Activated naive CD4-positive, alpha-beta T cell treated with anti-CD3 and anti-CD28 coated beads, Interleukin-2, amount 10 ng/mL, durations not matched to agents 5 hours and 36 hours (primary cell): ENCODE measurements around the gene CSF2. TPM values are rescaled to one million over a fixed set of nuclear protein-coding genes. Genes with fewer than 3 reads are reported as not detected.

ENCODE experiments used
- total RNA-seq, 2 experiments: library from RNA; stranded (reverse); gene quantifications; one replicate each; pipeline ENCODE4 v1.2.3, GENCODE V29; 2021

CSF2 gene
- 1 to 10 TPM; 2.9 to 4.3 TPM for total RNA-seq

GRCh38 chr5:132073231-132074013 lies at the start of gene CSF2:
TSS of gene CSF2 (plus strand) at chr5:132073789. CDS start at chr5:132073824, 35 bp downstream.

GRCh38 chr5:132060501-132061161 lies 13.0 kb upstream of the CSF2 start, which contains the start of gene IL3:
TSS of gene IL3 (plus strand) at chr5:132060655. CDS start at chr5:132060707, 52 bp downstream.

Other genes with a start within 250 kb of the CSF2 start
- gene MEIKIN, start 128.1 kb upstream of the CSF2 start, total RNA-seq: 1 to 10 TPM; 1.2 to 1.5 TPM
- 10 to 100 TPM; 30.8 TPM for gene ACSL6, start 62.1 kb upstream of the CSF2 start, total RNA-seq
- gene IL3, start 13.1 kb upstream of the CSF2 start, total RNA-seq: not detected
- gene P4HA2, start 154.1 kb downstream of the CSF2 start, total RNA-seq: 1 to 10 TPM; 3.4 to 4.0 TPM
- gene PDLIM4, start 183.9 kb downstream of the CSF2 start, total RNA-seq: not detected
- gene SLC22A4, start 220.6 kb downstream of the CSF2 start, total RNA-seq: not detected